ENCODE results near the gene TRIM17.

TRIM17 gene

DNA sequence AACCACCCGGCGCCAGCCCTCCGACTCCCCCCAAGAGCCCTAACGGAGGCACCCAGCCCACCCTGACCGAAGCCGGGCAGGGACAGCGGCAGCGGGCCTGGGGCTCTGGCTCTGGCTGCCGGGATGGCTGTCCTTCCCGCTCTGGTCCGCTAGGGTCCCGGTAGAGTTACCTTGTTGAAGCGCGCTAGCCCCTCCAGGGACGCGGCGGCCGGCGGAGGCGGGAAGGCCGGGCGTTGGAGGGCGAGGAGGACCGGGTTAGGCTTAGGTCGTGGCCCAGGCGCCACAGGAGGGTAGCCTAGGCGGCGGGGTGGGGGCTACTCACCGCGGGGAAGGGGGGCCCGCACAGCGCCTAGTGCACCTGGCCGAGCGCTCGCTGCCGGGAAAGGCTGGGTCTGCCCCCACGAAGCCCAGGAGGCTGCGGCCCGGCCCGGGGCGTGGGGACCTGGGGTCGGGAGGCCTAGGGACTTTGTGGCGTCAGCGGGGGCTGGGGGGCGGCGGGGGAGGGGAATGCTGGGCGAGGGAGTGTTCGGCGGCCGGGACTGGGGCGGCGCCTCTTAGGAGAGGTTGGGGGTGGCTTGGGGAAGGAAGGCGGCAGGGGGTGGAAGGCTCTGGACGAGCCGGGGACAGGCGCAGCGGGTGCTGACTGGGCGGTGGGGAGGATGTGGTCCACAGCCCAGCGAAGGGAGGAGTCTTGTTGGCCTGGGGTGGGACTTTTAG lies at the start of gene TRIM17:
Gene TRIM17, minus strand, starts transcription at position 645 of the 717 bp plus-strand sequence. CDS start 1,789 bp downstream, outside the sequence.
- no peak for FAIRE-seq

- no peak for FAIRE-seq
These were observed 49.0 kb upstream of the TRIM17 start for GRCh38 chr1:228465571-228466146.

DNA sequence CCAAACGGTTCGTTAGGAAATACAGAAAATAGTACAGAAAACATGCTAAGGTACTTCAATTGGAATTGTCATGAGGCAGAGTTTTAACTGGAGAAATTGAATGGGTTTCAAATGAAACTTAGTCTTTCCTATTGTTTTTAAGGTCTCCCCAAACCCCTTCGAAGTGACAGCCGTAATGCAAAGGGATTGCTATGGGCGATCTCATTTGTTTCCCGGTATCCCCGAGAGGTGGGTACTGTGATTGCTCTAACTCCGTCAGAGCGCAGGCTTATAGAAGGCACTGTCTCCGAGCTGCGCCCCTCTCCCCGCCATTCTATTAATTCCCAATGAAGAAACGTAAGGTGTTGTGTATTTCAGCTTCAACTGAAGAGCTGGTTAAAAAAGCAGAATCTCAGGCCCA lies 48.5 kb upstream of the TRIM17 start:
- FAIRE-seq = no peak

DNA sequence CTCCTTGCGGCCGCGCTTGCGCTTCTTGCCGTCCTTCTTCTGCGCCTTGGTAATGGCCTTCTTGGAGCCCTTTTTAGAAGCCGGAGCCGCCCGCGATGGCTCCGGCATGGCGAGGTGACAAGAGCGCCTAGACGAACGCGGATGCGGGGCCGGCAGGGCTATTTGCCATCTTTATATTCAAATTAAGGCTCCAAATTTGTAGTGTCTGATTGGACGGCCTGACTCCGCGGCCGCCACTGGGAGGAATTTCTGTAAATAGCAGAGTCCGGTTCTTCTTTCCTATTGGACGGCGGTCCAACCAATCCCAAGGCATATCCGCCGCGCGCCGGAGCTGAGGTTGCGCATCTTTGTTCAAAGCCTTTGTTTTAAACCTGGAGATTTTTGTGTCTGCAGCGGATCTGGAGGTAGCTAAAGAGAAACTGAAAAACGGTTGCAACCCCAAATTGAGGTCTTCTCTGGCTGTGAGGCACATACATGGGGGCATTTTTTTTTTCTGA lies 47.9 kb upstream of the TRIM17 start:
- no peak for FAIRE-seq

DNA sequence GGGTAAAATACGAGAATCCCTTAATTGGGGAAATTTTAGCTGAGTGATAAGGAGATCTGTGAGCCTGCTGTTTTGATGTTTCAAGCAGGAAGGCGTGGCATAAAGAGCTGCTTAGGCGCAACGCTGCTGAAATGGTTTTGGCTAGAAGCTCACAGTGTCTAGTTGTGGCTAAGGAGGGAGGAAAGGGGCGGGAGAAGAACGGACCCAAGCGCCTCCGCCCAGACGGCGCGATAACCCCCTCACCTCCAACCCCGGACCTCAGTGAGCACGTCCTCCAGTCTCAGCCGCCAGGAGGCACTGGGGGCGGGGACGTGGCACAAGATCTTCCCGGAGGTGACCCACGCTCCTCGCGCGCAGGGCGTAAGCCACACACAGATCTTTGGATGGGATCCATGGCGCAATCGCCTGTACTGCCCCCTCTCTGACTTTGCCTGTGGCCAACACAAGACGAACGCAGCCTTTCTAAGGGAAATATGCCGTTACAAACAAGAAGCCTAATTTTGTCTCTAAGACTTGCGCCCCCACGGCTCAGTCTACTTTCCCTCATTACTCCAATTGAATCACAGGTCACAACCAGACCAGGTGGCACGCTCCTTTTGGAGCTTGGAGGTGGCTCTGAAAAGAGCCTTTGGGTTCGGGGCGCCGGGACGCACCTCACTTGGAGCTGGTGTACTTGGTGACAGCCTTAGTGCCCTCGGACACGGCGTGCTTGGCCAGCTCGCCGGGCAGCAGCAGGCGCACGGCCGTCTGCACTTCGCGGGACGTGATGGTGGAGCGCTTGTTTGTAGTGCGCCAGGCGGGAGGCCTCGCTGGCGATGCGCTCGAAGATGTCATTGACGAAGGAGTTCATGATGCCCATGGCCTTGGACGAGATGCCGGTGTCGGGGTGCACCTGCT lies 47.1 kb upstream of the TRIM17 start:
- no peak for FAIRE-seq

DNA sequence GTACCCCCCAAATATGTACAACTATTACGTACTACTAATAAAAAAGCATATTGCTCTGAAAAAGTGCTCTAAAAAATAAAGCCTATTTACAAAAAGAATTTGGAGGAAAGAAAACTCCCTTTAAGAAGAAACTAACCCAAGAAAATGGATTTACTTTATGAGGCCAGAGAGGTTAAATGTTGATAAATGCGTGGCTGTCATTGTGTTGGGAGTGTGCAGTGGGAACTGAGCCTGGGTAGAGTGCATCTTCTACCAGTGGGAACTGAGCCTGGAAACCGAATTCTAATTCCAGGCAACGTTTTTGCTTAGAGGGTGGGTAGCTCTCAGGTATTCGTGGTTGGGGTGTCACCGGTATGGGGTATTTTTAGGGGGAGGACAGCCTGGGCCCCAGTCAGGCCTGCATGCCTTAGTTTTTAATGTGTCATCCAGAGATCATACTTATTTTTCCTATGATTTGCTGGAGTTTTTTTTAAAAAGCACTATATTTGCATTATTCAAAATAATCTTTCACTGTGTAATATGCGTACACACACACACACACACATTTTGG lies 46.4 kb upstream of the TRIM17 start:
- no peak for FAIRE-seq

DNA sequence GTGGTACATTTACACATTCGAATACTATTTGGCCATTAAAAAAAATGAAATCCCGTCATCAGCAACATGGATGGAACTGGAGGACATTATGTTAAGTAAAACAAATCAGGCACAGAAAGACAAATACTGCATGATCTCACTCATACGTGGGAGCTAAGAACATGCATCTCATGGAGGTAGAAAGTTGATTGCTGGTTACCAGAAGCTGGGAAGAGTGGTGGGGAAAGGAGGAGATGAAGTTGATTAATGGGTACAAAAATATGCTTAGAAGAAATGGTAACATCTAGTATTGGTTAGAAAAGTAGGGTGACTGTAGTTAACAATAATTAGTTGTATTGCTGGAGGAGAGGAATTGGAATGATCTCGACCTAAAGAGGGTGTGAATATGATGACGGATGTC lies 45.9 kb upstream of the TRIM17 start:
- no peak for FAIRE-seq

- FAIRE-seq = no peak
These were observed 44.2 kb upstream of the TRIM17 start for GRCh38 chr1:228460821-228461220.

DNA sequence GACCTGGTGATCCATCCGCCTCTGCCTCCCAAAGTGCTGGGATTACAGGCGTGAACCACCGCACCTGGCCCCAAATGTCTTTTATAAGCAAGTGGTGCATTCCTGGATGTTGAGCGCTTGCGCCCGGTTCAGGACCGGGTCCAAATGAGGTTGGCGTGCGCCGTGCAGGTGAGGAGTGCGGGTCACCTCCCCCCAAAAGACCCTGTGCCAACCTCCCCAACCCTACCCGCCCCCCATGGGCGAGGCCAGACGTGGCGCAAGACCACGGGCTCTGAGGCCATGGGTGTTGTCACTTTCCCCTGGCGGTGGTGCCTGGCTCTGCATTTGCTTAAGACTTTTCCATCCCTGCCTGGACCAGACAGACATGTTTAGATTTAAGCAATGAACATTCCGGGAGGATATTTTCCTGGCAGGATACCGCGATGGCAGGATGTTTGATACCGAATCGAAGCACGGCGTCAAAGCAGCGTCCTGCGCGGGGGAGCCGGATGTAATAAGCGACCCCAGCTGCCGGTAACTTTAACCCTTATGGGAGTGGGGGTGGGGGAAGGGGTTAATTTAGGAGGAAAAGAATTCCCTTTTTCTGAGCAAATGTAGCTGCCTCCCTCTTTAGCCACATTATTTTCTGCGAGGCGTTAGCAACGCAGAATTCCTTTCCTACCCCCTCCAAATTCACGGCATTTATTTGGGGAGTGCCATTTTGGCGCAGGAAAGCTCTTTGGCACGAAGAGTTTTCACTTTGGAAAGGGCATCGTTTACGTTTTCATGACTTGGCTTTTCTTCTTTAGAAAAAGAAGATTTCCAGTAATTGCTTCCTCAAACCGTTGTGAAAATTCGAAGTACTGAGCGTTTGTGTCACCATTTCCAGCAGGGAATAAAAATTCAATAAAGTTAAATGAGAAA lies 42.7 kb upstream of the TRIM17 start:
- no peak for FAIRE-seq

GRCh38 chr1:228457396-228458176 lies 40.9 kb upstream of the TRIM17 start:
- FAIRE-seq = peak; percentile 97

- FAIRE-seq = no peak
These were observed 40.3 kb upstream of the TRIM17 start for GRCh38 chr1:228457017-228457395.

GRCh38 chr1:228456252-228457016 lies 39.8 kb upstream of the TRIM17 start:
- no peak for FAIRE-seq

GRCh38 chr1:228455715-228456114 lies 39.1 kb upstream of the TRIM17 start:
- FAIRE-seq = no peak

DNA sequence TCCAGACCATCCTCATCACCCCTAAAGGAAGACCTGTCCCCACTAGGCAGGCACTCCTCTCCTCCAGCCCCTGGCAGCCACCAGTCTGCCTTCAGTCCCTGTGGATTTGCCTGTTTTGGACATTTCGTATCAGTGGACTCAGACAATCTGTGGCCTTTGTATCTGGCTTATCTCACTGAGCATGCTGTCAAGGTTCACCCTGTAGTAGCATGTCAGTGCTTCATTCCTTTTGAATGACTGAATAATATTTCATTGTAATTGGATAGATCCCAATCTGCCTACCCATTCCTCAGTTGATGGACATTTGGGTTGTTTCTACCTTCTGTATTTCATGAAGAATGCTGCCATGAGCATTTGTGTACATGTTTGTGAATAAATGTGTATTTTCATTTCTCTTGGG lies 37.6 kb upstream of the TRIM17 start:
- no peak for FAIRE-seq

DNA sequence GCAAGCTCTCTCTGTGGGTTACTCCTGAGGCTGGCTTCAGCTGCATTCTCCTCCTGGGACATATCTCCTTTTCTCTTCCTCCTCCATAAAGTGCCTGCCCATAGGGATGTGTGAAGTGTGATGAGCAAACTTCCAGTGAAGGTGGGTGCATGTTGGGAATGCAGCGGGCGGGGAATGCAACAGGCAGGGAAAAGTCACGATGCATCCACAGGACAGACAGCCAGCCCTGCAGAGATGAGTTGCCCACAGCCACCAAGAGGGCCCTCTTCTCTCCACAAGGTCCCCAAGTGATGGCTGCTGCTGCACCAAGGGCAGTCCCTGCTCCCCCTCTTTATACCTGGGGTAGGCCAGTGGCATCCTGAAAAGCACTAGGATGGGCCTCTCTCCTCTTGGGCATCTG lies 37.0 kb upstream of the TRIM17 start:
- no peak for FAIRE-seq

DNA sequence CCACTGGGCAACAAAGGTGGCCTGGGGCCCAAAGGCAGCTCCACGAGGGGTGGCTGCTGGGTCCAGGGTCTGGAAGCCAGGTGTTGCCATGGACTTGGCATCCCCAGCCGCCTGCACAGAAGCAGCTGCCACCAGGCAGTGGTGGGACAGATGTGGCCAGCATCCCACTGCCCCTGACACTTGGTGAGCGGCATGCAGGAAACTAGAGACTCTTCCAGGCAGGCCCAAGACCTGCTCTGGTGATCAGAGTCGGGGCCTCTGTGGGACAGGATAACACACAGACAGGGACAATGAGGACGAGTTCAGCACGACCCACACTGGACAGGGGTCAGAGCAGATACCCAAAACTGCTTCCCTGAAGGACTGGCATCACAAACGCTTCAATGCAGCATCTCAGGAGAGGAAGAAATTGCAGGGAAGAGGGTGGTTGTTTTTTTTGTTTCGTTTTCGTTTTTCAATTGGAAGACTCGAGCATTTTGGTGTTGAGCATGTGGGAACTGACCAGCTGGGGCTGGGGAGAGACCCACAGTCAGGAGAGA lies 36.4 kb upstream of the TRIM17 start:
- no peak for FAIRE-seq

GRCh38 chr1:228452194-228453021 lies 35.7 kb upstream of the TRIM17 start:
- FAIRE-seq = no peak

GRCh38 chr1:228450200-228450599 lies 33.5 kb upstream of the TRIM17 start:
- FAIRE-seq = no peak

- FAIRE-seq = no peak
These were observed 31.7 kb upstream of the TRIM17 start for GRCh38 chr1:228448372-228448771.

All from A204.1 (cell line).